Fibroblast of skin of left biceps (primary cell): ENCODE results near the gene NEUROG1.
"Not testable (repeated sequence)": the region's sequence is repeated elsewhere in the genome, so short reads cannot be mapped to it uniquely, and the experiment has no call there.

Experiments used
- DNase-seq, 2 experiments: peaks; one replicate each; pipeline ENCODE4 v3.0.0-alpha.2; 2013; ENCODE audit warnings: low read depth in 2 of 2

Gene NEUROG1

GRCh38 chr5:135537271-135537670 lies 1.5 kb upstream of the NEUROG1 start:
- no peak for DNase-seq

- DNase-seq, result no peak
These were observed 344 bp downstream of the NEUROG1 start for GRCh38 chr5:135535420-135535819.

GRCh38 chr5:135534609-135535419 lies 950 bp downstream of the NEUROG1 start:
- DNase-seq, result no peak

GRCh38 chr5:135533794-135534193 lies 2.0 kb downstream of the NEUROG1 start:
- no peak for DNase-seq

- no peak for DNase-seq
These were observed 2.4 kb downstream of the NEUROG1 start for GRCh38 chr5:135533334-135533733.

- not testable (repeated sequence) for DNase-seq
These were observed 6.2 kb downstream of the NEUROG1 start for GRCh38 chr5:135529576-135529975.

GRCh38 chr5:135526924-135527323 lies 8.8 kb downstream of the NEUROG1 start:
- DNase-seq, result no peak

- DNase-seq, result no peak
These were observed 13.8 kb downstream of the NEUROG1 start for GRCh38 chr5:135521964-135522363.

- no peak for DNase-seq
These were observed 18.1 kb downstream of the NEUROG1 start for GRCh38 chr5:135517631-135518030.

- no peak for DNase-seq
These were observed 21.6 kb downstream of the NEUROG1 start for GRCh38 chr5:135514116-135514515.

- DNase-seq, result no peak
These were observed 23.8 kb downstream of the NEUROG1 start for GRCh38 chr5:135511761-135512575.

- no peak for DNase-seq
These were observed 25.8 kb downstream of the NEUROG1 start for GRCh38 chr5:135509995-135510394.

- DNase-seq, result no peak
These were observed 27.2 kb downstream of the NEUROG1 start for GRCh38 chr5:135508496-135509005.

- no peak for DNase-seq
These were observed 29.8 kb downstream of the NEUROG1 start for GRCh38 chr5:135505973-135506372.

GRCh38 chr5:135504376-135504775 lies 31.4 kb downstream of the NEUROG1 start:
- no peak for DNase-seq

GRCh38 chr5:135503871-135504270 lies 31.9 kb downstream of the NEUROG1 start:
- no peak for DNase-seq

GRCh38 chr5:135502836-135503520 lies 32.8 kb downstream of the NEUROG1 start:
- DNase-seq, result no peak

GRCh38 chr5:135501965-135502364 lies 33.8 kb downstream of the NEUROG1 start:
- DNase-seq, result no peak

GRCh38 chr5:135498637-135498995 lies 37.1 kb downstream of the NEUROG1 start:
- DNase-seq, result no peak

GRCh38 chr5:135497971-135498636 lies 37.7 kb downstream of the NEUROG1 start:
- DNase-seq, result no peak

GRCh38 chr5:135495531-135495930 lies 40.2 kb downstream of the NEUROG1 start:
- DNase-seq, result not testable (repeated sequence)

GRCh38 chr5:135494196-135494595 lies 41.6 kb downstream of the NEUROG1 start:
- DNase-seq, result no peak
